Measurements from ENCODE around the gene TRIM34. TPM values are rescaled to one million over a fixed set of nuclear protein-coding genes. Genes with fewer than 3 reads are reported as not detected.

The TRIM34 gene
- total RNA-seq, 1 donor from 2014 or later = 10.4 TPM

GRCh38 chr11:5622802-5623201 lies 2.0 kb upstream of the TRIM34 start:
- H3K4me3 ChIP-seq = no peak overlapping the region
- H3K36me3 ChIP-seq = no peaks in the 10 kb centered on the region
- H3K27me3 ChIP-seq = no peaks in the 10 kb centered on the region
- intact Hi-C loops (cut with DNase I) = no loop called here
- peaks cover 28% of the 10 kb centered on the region for H3K4me1 ChIP-seq
- ATAC-seq (no peak), DNase-seq (no peak)
- TF ChIP-seq CTCF (IDR thresholded peaks at IDR 0.05) = no peak
- H3K27ac ChIP-seq = no peak overlapping the region
- H3K9me3 ChIP-seq = no peaks in the 10 kb centered on the region

- ATAC-seq (no peak), DNase-seq (no peak)
- TF ChIP-seq CTCF (IDR thresholded peaks at IDR 0.05) = no peak
- intact Hi-C loops (cut with DNase I) = no loop called here
- Histone ChIP-seq H3K4me3 (peak overlapping the region; percentile 69), H3K9me3 (no peaks in the 10 kb centered on the region), H3K36me3 (no peaks in the 10 kb centered on the region), H3K27ac (peak overlapping the region; percentile 85), H3K4me1 (peaks cover 28% of the 10 kb centered on the region), H3K27me3 (no peaks in the 10 kb centered on the region)
These were observed 480 bp downstream of the TRIM34 start for GRCh38 chr11:5625281-5625680.

DNA sequence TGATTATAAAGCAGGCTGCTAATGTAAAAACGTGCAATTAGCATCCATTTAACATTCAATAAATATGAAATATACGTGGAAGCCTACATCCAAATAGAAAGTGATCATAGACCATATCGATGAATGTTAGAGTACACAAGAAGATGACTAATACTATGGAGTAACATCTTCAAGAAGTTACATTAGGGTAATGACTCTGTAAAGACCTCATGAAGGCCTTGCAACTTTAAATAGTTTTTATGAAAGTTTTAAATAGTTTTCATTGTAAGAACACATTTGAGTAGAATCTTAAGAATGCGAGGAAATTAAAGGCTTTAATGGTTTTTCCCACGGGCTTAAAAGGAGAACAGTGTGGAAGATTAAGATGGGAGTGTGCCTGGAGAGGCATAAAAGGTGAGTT lies 1.4 kb downstream of the TRIM34 start:
- intact Hi-C loops (cut with DNase I) = no loop called here
- no peak for TF ChIP-seq CTCF (IDR thresholded peaks at IDR 0.05)
- Histone ChIP-seq H3K9me3 (no peaks in the 10 kb centered on the region), H3K27me3 (no peaks in the 10 kb centered on the region), H3K4me3 (no peak overlapping the region), H3K4me1 (peaks cover 19% of the 10 kb centered on the region), H3K27ac (no peak overlapping the region), H3K36me3 (no peaks in the 10 kb centered on the region)
- ATAC-seq (no peak), DNase-seq (no peak)

DNA sequence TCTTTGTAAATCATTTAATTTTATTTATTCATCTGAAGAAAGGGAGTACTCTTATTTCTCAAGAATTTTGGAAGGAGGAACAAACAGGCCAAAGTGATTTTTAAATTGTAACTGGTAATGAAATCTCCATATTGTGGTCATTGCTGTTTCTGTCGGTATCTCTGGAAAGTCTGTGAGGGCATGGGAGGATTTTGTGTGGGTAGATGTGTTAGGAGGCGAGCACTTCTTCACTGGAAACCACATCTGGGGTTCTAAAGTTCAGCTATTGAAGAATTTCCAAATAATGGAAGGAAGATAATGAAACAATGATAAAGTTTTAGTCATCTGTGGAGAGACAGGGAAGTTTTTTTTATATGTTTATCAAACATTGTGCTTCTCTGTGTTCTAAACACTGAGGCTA lies 6.6 kb downstream of the TRIM34 start:
- TF ChIP-seq CTCF (IDR thresholded peaks at IDR 0.05) = no peak
- peaks cover 21% of the 10 kb centered on the region for H3K36me3 ChIP-seq
- DNase-seq = no peak

GRCh38 chr11:5631969-5632635 lies 7.3 kb downstream of the TRIM34 start:
- no peak overlapping the region for H3K4me3 ChIP-seq
- no peaks in the 10 kb centered on the region for H3K4me1 ChIP-seq
- H3K27ac ChIP-seq = no peak overlapping the region
- H3K36me3 ChIP-seq = peaks cover 26% of the 10 kb centered on the region
- intact Hi-C loops (cut with DNase I) = no loop called here
- no peak for TF ChIP-seq CTCF (IDR thresholded peaks at IDR 0.05)
- DNase-seq (no peak), ATAC-seq (no peak)
- H3K9me3 ChIP-seq = no peaks in the 10 kb centered on the region
- no peaks in the 10 kb centered on the region for H3K27me3 ChIP-seq

More for the DNA sequence above, 6.6 kb downstream of the TRIM34 start:
- ATAC-seq = peak; percentile 44
- Histone ChIP-seq H3K27me3 (no peaks in the 10 kb centered on the region), H3K4me1 (no peaks in the 10 kb centered on the region), H3K27ac (no peak overlapping the region), H3K9me3 (no peaks in the 10 kb centered on the region), H3K4me3 (no peak overlapping the region)
- intact Hi-C loops (cut with DNase I) = no loop called here

GRCh38 chr11:5639953-5640352 lies 15.2 kb downstream of the TRIM34 start:
- no peaks in the 10 kb centered on the region for H3K27me3 ChIP-seq
- no peaks in the 10 kb centered on the region for H3K4me1 ChIP-seq
- no peak for DNase-seq
- TF ChIP-seq CTCF (IDR thresholded peaks at IDR 0.05) = no peak
- H3K9me3 ChIP-seq = no peaks in the 10 kb centered on the region
- no peak overlapping the region for H3K4me3 ChIP-seq
- intact Hi-C loops (cut with DNase I) = no loop called here
- H3K27ac ChIP-seq = no peak overlapping the region
- ATAC-seq = no peak
- H3K36me3 ChIP-seq = peaks cover 75% of the 10 kb centered on the region

All from upper lobe of right lung (tissue), 1 donor.